ENCODE measurements around the gene CA5B. TPM values are rescaled to one million over a fixed set of nuclear protein-coding genes. Genes with fewer than 3 reads are reported as not detected.
"Not testable (repeated sequence)": the region's sequence is repeated elsewhere in the genome, so short reads cannot be mapped to it uniquely, and the experiment has no call there.

Gene CA5B
- total RNA-seq, 2 experiments from 2014 or later: 13.3 to 17.7 TPM

DNA sequence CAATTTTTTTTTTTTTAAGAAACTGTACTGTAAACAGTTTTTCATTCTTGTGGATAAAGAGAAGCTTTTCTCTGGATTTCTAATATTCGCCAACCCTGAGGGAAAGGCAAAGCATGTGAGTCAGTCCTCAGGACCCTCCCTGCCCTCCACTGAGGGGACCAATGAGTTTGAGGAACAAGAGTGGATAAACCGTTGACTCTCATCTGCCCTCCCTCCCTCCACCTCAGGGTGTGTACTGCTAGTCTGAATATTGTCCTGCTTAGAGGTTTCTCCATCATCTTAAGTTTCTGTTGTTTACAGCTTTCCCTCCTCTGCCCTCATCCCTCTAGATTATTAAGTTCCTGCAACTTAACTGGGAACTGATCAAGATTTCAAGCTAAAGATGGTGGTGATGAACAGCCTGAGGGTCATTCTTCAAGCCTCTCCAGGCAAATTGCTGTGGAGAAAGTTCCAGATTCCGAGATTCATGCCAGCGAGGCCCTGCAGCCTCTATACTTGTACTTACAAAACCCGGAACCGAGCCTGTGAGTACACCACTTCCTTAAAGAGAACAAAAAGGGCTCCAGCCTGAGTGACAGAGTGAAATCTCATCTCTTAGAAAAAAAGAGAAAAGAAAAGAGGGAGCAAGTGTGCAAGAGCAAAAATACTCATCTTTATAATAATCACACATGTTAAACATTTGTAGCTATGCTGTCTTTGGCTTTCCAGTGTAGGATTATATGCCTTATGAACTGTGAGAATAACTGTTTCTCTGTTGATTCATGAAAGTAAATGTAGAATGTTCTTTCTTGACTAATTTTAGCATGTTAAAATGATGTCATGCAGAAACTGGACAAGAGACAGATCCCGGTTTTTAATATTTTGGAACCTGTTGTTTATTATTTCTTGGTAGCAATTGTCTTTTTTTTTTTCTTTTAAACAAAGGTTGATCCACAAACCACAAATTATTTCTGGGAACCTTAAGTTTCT is 11.9 kb downstream of the CA5B start:
- H3K4me3 Mint-ChIP-seq: peak overlapping the region; percentile 49
- peaks cover 4% of the 10 kb centered on the region for H3K9me3 Mint-ChIP-seq (ENCODE audit: low read depth)
- ATAC-seq: peak; percentile 72
- peaks cover 10% of the 10 kb centered on the region for H3K36me3 Mint-ChIP-seq (ENCODE audit: low read depth)
- intact Hi-C loops (cut with DNase I, micrococcal nuclease): loop anchor here (1.0 to 5.0 kb wide), 3 partner anchors 12 to 73 kb away; partner anchors contain the start of genes CA5B (in 2 of the 2) and ZRSR2 (in 1 of the 2)
- ChIA-PET CTCF (interaction anchor here (0.6 to 1.7 kb wide), 3 partner anchors 10 to 17 kb away, joined by 3 to 7 read pairs (median 6); partner anchors contain the start of gene CA5B), POLR2A (interaction anchor here (0.7 kb wide), 1 partner anchor 12 kb away, joined by 3 read pairs; the partner anchor contains the start of gene CA5B)
- H3K27ac Mint-ChIP-seq: peak overlapping the region; percentile 90
- DNase-seq: peak; percentile 31
- peaks cover 72% of the 10 kb centered on the region for H3K4me1 Mint-ChIP-seq
- no peaks in the 10 kb centered on the region for H3K27me3 Mint-ChIP-seq

DNA sequence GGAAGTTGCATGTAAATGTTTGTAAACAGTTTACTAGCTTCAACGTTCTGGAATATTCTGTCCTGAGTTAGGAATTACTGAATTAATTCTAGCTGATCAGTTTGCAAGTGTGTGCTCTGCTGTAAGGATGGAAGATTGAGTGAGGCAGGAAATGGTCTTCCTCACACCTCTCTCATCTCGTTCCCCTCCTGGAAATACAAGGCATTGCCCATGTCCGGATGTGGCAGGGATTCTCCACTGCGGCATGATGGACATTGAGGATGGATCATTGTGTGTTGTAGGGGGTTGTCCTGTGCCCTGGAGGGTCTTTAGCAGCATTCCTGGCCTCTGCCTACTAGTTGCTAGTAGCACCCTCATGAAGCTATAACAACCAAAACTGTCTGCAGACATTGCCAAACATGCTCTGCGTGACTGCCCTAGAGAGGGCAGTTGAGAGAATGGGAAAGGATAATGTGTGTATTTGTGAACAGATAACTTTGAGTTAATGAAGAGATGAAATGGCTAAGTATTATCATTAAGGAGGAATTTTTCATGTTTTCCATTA is 12.6 kb downstream of the CA5B start:
- CTCF ChIA-PET: interaction anchor here (1.6 kb wide), 1 partner anchor 13 kb away, joined by 6 read pairs; the partner anchor contains the start of gene CA5B

DNA sequence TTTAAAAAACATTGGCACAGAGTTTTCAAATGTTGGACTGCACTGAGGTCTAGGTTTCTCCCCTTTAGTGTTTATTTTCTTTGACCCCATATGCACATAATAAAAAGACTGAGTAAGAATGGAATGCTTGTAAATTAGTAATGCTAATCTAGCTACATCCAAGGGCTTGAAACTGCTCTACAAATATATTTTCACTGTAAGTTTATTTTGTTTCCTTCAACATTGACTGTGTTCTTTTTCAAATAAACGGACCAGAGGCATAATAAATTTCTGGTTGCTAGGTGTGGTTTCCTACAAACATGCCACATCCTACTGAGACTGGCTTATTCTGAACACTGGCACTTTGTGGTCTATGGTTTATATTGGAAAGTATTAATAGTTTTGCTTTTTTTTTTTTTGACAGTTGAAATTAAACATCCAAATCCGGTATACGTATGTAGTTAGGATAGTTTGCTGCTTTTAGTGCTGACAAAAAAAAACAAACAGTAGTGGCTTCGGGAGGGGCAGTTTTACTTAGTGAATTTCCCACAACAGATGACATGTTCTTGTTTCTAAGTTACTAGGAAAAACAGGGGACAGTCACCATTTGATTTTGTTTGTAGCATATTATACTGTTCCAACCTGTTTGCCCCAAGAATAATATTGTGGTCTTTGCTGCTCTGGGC is 13.2 kb downstream of the CA5B start:
- peaks cover 4% of the 10 kb centered on the region for H3K9me3 Mint-ChIP-seq (ENCODE audit: low read depth)
- H3K27me3 Mint-ChIP-seq: no peaks in the 10 kb centered on the region
- peaks cover 12% of the 10 kb centered on the region for H3K36me3 Mint-ChIP-seq (ENCODE audit: low read depth)
- ChIA-PET CTCF (no interaction called here), POLR2A (no interaction called here)
- DNase-seq: no peak
- H3K4me1 Mint-ChIP-seq: peaks cover 73% of the 10 kb centered on the region
- peak overlapping the region; percentile 49 for H3K4me3 Mint-ChIP-seq
- ATAC-seq: peak; percentile 60
- peak overlapping the region; percentile 90 for H3K27ac Mint-ChIP-seq
- intact Hi-C loops (cut with DNase I, micrococcal nuclease): loop anchor here in 1 of 2 experiments (5.0 kb wide), 2 partner anchors 41 to 74 kb away; partner anchors contain the start of gene ZRSR2

More for the DNA sequence above, 12.6 kb downstream of the CA5B start:
- H3K27ac Mint-ChIP-seq: peak overlapping the region; percentile 90
- H3K36me3 Mint-ChIP-seq (ENCODE audit: low read depth): peaks cover 10% of the 10 kb centered on the region
- intact Hi-C loops (cut with DNase I, micrococcal nuclease): loop anchor here (1.0 to 5.0 kb wide), 3 partner anchors 12 to 73 kb away; partner anchors contain the start of genes CA5B (in 1 of the 2) and ZRSR2 (in 1 of the 2)
- POLR2A ChIA-PET: interaction anchor here (0.7 kb wide), 1 partner anchor 13 kb away, joined by 3 read pairs; the partner anchor contains the start of gene CA5B
- H3K4me1 Mint-ChIP-seq: peaks cover 68% of the 10 kb centered on the region
- no peaks in the 10 kb centered on the region for H3K27me3 Mint-ChIP-seq
- ATAC-seq (peak; percentile 25), DNase-seq (no peak)
- H3K4me3 Mint-ChIP-seq: peak overlapping the region; percentile 49
- H3K9me3 Mint-ChIP-seq (ENCODE audit: low read depth): peaks cover 4% of the 10 kb centered on the region

DNA sequence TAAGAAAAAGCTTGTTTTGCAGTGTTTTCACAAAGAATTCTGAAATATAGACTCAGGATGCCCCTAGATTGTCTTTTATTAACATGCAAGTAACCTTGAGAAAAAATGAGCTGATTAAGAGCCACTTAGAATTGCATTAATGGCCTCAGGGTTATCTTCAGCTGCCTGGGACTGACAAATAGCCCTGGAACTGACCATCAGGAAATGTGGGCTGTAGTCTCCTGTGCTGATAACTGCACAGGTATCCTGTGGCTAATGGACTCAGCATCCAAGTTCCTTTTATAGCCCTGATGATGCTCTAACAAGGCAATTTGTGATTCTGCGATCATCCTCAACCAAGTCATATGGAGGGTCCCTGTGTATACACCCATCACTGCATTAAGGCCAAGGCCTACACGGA is 17.0 kb downstream of the CA5B start:
- peaks cover 10% of the 10 kb centered on the region for H3K36me3 Mint-ChIP-seq (ENCODE audit: low read depth)
- CTCF ChIA-PET: no interaction called here
- H3K4me1 Mint-ChIP-seq: peaks cover 62% of the 10 kb centered on the region
- no peak overlapping the region for H3K4me3 Mint-ChIP-seq
- H3K27ac Mint-ChIP-seq: no peak overlapping the region
- intact Hi-C loops (cut with DNase I, micrococcal nuclease): no loop called here
- POLR2A ChIA-PET: interaction anchor here (0.7 kb wide), 1 partner anchor 15 kb away, joined by 3 read pairs; no protein-coding TSS in a partner anchor
- no peaks in the 10 kb centered on the region for H3K9me3 Mint-ChIP-seq (ENCODE audit: low read depth)
- ATAC-seq (no peak), DNase-seq (no peak)
- H3K27me3 Mint-ChIP-seq: no peaks in the 10 kb centered on the region

DNA sequence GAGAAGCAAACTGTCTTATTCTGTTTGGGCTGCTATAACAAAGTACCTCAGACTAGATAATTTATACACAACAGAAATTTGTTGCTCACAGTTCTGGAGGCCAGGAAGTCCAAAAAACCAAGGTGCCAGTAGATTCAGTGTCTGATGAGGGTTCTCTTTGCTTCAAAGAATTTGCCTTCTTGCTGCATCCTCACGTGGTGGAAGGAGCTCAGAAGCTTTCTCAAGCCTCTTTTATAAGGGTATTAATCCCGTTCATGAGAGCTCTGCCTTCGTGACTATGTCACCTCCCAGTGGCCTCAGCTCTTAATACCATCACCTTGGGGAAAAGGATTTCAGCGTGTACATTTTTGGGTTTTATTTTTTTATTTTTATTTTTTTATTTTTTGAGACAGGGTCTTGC is 20.1 kb downstream of the CA5B start:
- ATAC-seq: peak; percentile 40

DNA sequence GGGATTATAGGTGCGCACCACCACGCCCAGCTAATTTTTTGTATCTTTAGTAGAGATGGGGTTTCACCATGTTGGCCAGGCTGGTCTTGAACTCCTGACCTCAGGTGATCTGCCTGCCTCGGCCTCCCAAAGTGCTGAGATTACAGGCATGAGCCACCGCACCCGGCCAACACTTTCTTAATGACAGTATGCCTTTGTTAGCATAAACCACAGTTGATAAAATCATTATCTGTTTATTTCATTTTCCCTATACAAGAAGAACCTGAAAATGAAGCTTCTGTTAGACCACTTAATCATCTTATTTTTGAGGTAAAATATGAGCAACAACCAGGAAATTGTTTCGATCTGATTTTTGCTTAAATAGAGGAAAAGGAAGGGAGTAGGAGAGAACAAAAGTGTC is 21.8 kb downstream of the CA5B start:
- Mint-ChIP-seq H3K4me1 (peaks cover 42% of the 10 kb centered on the region), H3K27ac (peak overlapping the region; percentile 60)
- POLR2A ChIA-PET; H3K27me3 Mint-ChIP-seq; H3K4me3 Mint-ChIP-seq; H3K9me3 Mint-ChIP-seq (ENCODE audit: low read depth); H3K36me3 Mint-ChIP-seq (ENCODE audit: low read depth): not testable (repeated sequence)
- peak; percentile 10 for ATAC-seq
- intact Hi-C loops (cut with DNase I, micrococcal nuclease): loop anchor here in 1 of 2 experiments (2.0 to 10.0 kb wide), 3 partner anchors 213 to 675 kb away; no protein-coding TSS in a partner anchor
- peak; percentile 17 for DNase-seq
- CTCF ChIA-PET: interaction anchor here (1.8 kb wide), 1 partner anchor 11 kb away, joined by 7 read pairs; no protein-coding TSS in a partner anchor

More for the DNA sequence above, 20.1 kb downstream of the CA5B start:
- H3K36me3 Mint-ChIP-seq (ENCODE audit: low read depth): peaks cover 8% of the 10 kb centered on the region
- H3K27ac Mint-ChIP-seq: peak overlapping the region; percentile 49
- peaks cover 46% of the 10 kb centered on the region for H3K4me1 Mint-ChIP-seq
- POLR2A ChIA-PET: no interaction called here
- CTCF ChIA-PET: interaction anchor here (0.7 kb wide), 1 partner anchor 20 kb away, joined by 3 read pairs; the partner anchor contains the start of gene CA5B
- no peak for DNase-seq
- H3K9me3 Mint-ChIP-seq (ENCODE audit: low read depth): no peaks in the 10 kb centered on the region
- no peak overlapping the region for H3K4me3 Mint-ChIP-seq
- intact Hi-C loops (cut with DNase I, micrococcal nuclease): no loop called here
- no peaks in the 10 kb centered on the region for H3K27me3 Mint-ChIP-seq

DNA sequence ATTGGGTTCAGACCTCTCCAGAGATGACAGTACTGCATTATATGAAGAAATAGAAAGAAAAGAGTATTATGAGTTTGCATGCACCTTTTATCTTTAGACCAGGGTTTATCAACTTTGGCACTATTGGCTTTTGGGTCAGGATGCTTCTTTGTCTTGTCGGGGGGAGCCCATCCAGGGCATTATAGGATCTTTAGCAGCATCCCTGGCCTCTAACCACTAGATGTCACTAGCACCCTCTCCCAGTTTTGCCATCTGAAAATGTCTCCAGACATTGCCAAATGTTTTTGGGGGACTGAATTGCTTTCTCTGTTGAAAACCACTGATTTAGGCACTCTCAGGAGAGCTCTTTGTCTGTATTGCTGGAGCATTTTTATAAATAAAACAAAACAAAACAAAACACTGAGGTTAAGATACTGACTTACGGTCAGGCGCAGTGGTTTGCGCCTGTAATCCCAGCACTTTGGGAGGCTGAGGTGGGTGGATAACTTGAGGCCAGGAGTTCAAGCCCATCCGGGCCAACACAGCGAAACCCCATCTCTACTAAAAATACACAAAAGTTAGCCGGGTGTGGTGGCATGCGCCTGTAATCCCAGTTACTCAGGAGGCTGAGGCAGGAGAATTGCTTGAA is 23.6 kb downstream of the CA5B start:
- Mint-ChIP-seq H3K9me3 (ENCODE audit: low read depth) (no peaks in the 10 kb centered on the region), H3K27me3 (no peaks in the 10 kb centered on the region), H3K4me1 (peaks cover 38% of the 10 kb centered on the region), H3K36me3 (ENCODE audit: low read depth) (peaks cover 4% of the 10 kb centered on the region), H3K4me3 (no peak overlapping the region), H3K27ac (peak overlapping the region; percentile 70)
- CTCF ChIA-PET: interaction anchor here (0.6 kb wide), 1 partner anchor 258 kb away, joined by 3 read pairs; no protein-coding TSS in a partner anchor
- intact Hi-C loops (cut with DNase I, micrococcal nuclease): loop anchor here (1.0 to 10.0 kb wide), 4 partner anchors 93 to 673 kb away; partner anchors contain the start of gene AP1S2 (in 1 of the 2)
- POLR2A ChIA-PET: no interaction called here
- DNase-seq: peak; percentile 49
- ATAC-seq: peak; percentile 80

DNA sequence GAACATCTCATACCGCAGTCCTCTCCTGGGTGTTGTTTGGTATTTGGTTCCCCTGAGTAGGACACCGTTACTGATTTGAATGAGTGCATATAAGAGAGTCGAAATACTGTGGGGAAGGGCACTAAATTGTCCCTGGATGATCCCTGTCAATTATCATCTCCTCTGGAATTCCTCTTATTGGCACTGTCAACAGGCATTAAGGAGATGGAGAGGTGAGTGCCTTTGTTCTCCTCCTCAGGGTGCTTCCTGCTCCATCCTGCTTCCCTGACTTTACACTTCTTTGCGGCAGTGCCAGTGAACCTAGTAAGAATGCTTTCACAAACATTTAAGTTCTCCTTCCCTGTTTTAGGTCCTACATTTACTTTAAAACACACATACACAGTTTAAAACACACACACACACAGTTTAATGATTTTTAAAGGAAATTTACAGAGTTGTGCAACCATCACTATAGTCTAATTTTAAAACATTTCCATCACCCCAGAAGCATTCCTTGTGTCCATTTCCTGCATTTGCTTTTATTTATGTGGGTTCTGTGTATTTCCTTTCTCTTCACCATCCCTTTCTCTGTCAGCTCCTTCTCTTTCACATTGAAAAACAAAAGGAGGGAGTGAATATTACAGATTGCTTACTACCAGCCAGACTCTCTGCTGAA is 31.4 kb downstream of the CA5B start:
- POLR2A ChIA-PET: no interaction called here
- intact Hi-C loops (cut with DNase I, micrococcal nuclease): loop anchor here in 1 of 2 experiments (10.0 kb wide), 2 partner anchors 365 to 665 kb away; no protein-coding TSS in a partner anchor
- Mint-ChIP-seq H3K9me3 (ENCODE audit: low read depth) (no peaks in the 10 kb centered on the region), H3K27ac (no peak overlapping the region), H3K4me1 (peaks cover 12% of the 10 kb centered on the region), H3K36me3 (ENCODE audit: low read depth) (peaks cover 14% of the 10 kb centered on the region), H3K27me3 (no peaks in the 10 kb centered on the region), H3K4me3 (no peak overlapping the region)
- CTCF ChIA-PET: interaction anchor here (0.5 kb wide), 1 partner anchor 46 kb away, joined by 3 read pairs; no protein-coding TSS in a partner anchor
- no peak for ATAC-seq
- no peak for DNase-seq

DNA sequence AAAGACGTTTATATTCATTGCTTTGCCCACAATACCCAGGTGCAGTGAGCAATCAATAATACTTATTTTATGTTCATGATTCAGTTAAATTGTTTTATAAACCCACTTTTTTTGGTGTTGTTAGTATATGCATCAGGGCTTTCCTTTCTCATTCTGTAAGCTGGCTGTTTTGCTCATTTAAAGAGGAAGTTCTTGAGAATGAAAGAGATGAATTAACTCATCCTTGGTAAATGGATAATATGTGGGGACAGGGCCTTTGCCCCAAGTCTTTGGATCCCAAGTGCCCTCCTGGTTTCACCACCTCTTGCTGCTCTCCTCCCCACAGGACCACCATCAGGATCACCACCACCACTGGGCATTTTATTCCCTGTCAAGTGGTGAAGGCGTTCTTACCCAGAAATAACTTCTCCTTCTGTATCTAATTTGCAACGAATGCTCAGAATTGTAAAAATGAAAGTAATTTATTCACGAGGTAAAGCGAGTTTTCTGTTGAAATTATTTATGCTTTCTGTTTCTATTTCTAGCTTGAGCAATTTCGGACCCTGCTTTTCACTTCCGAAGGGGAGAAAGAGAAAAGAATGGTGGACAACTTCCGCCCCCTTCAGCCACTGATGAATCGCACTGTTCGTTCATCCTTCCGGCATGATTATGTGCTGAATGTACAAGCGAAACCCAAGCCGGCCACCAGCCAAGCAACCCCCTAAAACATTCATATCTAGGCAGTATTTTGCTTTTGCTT is 44.1 kb downstream of the CA5B start:
- CTCF ChIA-PET: interaction anchor here (0.6 to 0.8 kb wide), 2 partner anchors 16 to 71 kb away, joined by 3 read pairs; no protein-coding TSS in a partner anchor
- peak; percentile 35 for DNase-seq
- Mint-ChIP-seq H3K27ac (peak overlapping the region; percentile 94), H3K4me3 (peak overlapping the region; percentile 71), H3K4me1 (peaks cover 8% of the 10 kb centered on the region), H3K36me3 (ENCODE audit: low read depth) (peaks cover 10% of the 10 kb centered on the region), H3K27me3 (no peaks in the 10 kb centered on the region), H3K9me3 (ENCODE audit: low read depth) (no peaks in the 10 kb centered on the region)
- POLR2A ChIA-PET: interaction anchor here (0.7 kb wide), 1 partner anchor 421 kb away, joined by 6 read pairs; no protein-coding TSS in a partner anchor
- ATAC-seq: peak; percentile 63
- intact Hi-C loops (cut with DNase I, micrococcal nuclease): no loop called here
